A673 (cell line): Measurements from ENCODE around the gene SNRNP40.

Source experiments
- CTCF ChIP-seq: fragments of 300-800, 200-600 bp; sonication (generic); conservative IDR thresholded peaks from 2 replicates; pipeline ENCODE4 v1.5.1; 2017; ENCODE audit warnings: low read depth, mild to moderate bottlenecking, antibody characterized with exemption, low read length, moderate library complexity, mixed read lengths
- EZH2 ChIP-seq: fragments of 200-600 bp; sonication (generic); IDR thresholded peaks from 2 replicates; pipeline ENCODE4 v1.6.1; 2017; ENCODE audit warnings: borderline replicate concordance, low read depth, mild to moderate bottlenecking, mixed read lengths, antibody characterized with exemption, low read length; ENCODE audit not compliant: poor library complexity, severe bottlenecking

DNA sequence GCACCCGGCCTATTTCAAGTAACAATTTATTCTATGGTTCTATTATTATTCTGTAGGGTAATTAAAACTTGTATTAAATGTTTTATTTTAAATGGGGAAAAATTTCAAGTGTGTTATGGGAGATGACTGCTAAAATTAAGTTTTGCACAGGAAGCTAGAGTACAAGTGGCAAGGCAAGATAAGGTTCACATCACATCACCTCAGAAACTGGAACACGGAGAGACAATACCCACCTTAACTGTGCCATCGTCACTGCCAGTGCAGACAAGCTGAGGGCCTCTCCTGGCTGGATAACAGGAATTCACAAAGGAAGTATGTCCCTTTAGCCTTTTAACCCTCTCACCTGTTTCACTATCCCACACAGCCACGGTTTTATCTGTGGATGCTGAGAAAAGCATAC lies 7.6 kb downstream of the SNRNP40 start:
- TF ChIP-seq EZH2 (no peak), CTCF (no peak)
